Motor neuron (in vitro differentiated cells): ENCODE data around the gene MYL12A. TPM values are rescaled to one million over a fixed set of nuclear protein-coding genes. Genes with fewer than 3 reads are reported as not detected.

ENCODE experiments used
- ATAC-seq, 8 experiments: fragments of 200-7000 bp; cut with Tn5 transposase; replicated peaks in 6 of 8; 2 replicates each; pipeline ENCODE4 v1.8.0; 2021; ENCODE audit warnings: mild to moderate bottlenecking in 8 of 8, moderate library complexity in 8 of 8
- H3K27ac ChIP-seq, 2 donors: fragments of 250-450 bp; sonication (Bioruptor Pico); 2 replicates each; pipeline ENCODE4 v1.9.0; 2021; ENCODE audit warnings: antibody characterized with exemption in 2 of 2, mild to moderate bottlenecking in 2 of 2, moderate library complexity in 1 of 2
- H3K4me1 ChIP-seq, 2 donors: fragments of 250-450 bp; sonication (Bioruptor Pico); replicated peaks in 1 of 2; 2 replicates each; pipeline ENCODE4 v1.6.1; 2021; ENCODE audit warnings: antibody characterized with exemption in 2 of 2, mild to moderate bottlenecking in 2 of 2, moderate library complexity in 1 of 2
- H3K4me3 ChIP-seq, 5 donors: fragments of 250-450 bp; sonication (Bioruptor Pico); 2 replicates each; pipeline ENCODE4 v1.9.0; 2021; ENCODE audit warnings: antibody characterized with exemption in 5 of 5, mild to moderate bottlenecking in 5 of 5, moderate library complexity in 4 of 5
- WGBS, 10 experiments: fragments of 450-650 bp; shearing (Covaris generic); methylation state at CpG; one replicate each; pipeline ENCODE4 v1.0.0; 2022; 5-methylcytosine and 5-hydroxymethylcytosine counted together
- in situ Hi-C, 9 experiments: fragments of 400-800 bp; cut with MboI; loops; one replicate each; pipeline ENCODE4 v1.15.0; 2021; ENCODE audit warnings: low sequenced_read_pairs in 9 of 9, low pct_unique_long_range_greater_than_20kb in 2 of 9; ENCODE audit not compliant: unreplicated experiment in 9 of 9
- total RNA-seq, 8 experiments: library from RNA; unstranded; fragments of 300-600 nt; gene quantifications; 2 replicates each; pipeline versions ENCODE4 v1.2.3 to v1.2.4, GENCODE V29; 2022

MYL12A gene
- total RNA-seq, 8 experiments from 2014 or later: 38.2 to 364 (median 145) TPM

DNA sequence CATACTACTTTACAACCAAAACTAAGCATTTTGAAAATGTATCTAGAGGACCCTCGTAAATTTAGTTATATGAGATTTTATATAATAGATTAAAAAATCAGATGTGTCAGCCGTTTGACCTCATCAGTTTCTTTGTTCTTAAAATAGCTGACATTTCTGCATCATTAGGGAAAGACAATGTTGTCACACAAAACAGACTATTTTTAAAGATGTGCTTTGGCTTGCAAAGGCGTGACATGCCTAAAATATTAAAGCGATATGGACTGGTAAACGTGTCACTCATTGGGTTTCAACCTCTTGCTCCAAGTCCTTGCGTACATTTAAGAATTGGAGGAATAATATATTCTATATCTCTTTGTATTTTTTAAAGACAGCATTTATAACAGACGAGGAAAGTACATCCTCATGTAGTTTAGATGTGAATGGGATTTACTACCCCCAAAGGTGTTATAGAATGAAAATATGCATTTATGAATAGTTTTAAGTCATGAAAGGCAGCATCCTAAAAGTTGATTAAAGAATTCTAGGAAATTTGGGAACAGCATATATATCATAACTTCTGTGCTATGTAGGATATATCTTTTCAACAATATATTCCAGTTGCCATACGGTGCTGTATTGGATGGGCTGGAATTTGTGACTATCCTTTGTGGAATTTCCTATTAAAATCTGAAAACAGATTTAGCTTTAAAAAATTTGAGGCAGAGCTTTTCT is 3.8 kb downstream of the MYL12A start:
- ATAC-seq: no peak
- in situ Hi-C loops: no loop called here
- H3K4me3 ChIP-seq: no peak overlapping the region
- H3K4me1 ChIP-seq: peaks cover 2 to 6% of the 10 kb centered on the region in 2 donors
- no peak overlapping the region for H3K27ac ChIP-seq
- 44 to 100% (median 82%) methylated on average over 1 to 8 of the region's 8 CpGs for WGBS, 10 experiments

DNA sequence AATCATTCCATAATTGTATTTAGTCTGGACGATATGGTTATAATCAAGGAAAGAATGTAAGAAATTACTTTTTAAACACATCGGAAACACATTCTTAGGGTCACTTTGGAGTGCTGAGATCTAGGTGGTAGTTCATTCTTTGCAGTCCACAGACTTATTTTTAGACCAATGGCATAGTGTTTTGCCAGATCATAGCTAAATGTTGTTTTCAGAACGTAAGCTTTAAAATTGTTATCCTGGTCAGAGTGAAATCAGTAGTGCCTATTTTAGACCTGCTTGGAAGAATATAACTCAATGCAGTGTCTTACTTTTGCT is 4.3 kb downstream of the MYL12A start:
- Histone ChIP-seq H3K4me3 (no peak overlapping the region), H3K27ac (no peak overlapping the region), H3K4me1 (peaks cover 2 to 6% of the 10 kb centered on the region in 2 donors)
- in situ Hi-C loops: no loop called here
- 23 to 100% (median 85%) methylated on average over 1 to 3 of the region's 3 CpGs for WGBS, 10 experiments
- no peak for ATAC-seq

DNA sequence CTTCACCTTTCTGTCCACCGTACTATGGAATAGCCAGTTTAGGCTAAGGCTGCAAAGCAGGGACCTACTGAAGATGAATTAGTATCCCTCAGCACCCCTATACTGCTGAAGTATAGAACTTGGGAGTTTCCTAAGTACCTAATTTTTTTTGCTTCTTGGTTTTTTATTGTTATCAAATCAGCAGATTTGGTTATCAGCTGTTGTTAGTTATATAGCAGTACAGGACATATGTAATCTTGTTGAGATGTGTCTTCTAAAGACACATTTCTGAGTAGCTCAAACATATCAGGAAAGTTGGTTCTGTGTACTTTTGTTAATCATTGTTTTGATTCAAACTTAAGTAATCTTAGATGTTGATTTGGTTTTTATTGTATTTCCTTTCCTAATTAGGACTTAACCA is 5.2 kb downstream of the MYL12A start:
- in situ Hi-C loops: no loop called here
- Histone ChIP-seq H3K4me3 (no peak overlapping the region), H3K27ac (no peak overlapping the region), H3K4me1 (peaks cover 0 to 6% of the 10 kb centered on the region in 2 donors)
- WGBS, 10 experiments: 91 to 100% (median 100%) methylated on average over 1 of the region's 1 CpG; no CpG with 5 or more reads in 6 of the 10 experiments
- no peak for ATAC-seq

DNA sequence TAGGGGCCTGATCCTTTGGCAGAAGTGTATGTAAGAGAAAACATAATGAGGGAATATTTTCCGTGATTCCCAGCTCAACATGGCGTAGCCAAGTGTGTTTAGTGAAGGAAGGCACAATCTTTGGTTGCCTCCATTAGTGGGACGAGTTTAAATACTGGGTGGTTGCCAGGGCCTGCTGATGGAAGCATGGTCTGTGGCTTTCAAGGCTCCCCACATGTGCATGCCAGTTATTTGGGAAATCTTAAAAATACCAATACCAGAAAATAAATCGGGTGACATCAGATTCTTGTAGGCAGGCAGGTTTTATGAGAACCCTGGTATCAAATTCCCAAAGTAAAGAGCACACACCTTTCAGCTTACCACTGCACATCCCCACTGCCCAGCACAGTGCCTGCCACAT is 7.1 kb downstream of the MYL12A start:
- H3K27ac ChIP-seq: no peak overlapping the region
- no peak for ATAC-seq
- WGBS, 10 experiments: 71 to 100% (median 100%) methylated on average over 1 to 4 of the region's 4 CpGs; no CpG with 5 or more reads in 1 of the 10 experiments
- H3K4me1 ChIP-seq: no peaks in the 10 kb centered on the region
- no peak overlapping the region for H3K4me3 ChIP-seq
- in situ Hi-C loops: no loop called here

DNA sequence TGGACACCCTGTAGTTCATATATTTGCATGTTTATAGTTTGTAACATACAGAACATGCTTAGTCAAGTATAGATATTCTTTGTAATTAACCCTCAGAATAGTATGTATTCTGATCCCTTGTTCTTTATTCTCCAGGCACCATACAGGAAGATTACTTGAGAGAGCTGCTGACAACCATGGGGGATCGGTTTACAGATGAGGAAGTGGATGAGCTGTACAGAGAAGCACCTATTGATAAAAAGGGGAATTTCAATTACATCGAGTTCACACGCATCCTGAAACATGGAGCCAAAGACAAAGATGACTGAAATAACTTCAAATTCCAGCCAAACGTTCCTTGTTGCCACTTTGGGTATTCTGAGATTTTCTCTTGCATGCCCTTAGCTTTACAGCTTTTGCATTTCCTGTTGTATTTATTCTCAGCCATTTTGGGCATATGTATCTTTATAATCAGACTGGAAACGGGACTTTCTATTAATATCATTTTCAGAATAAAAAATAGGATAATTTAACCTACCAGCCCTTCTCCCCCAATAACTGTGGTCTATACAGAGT is 8.1 kb downstream of the MYL12A start:
- WGBS, 10 experiments: 14 to 100% (median 88%) methylated on average over 1 to 5 of the region's 5 CpGs; no CpG with 5 or more reads in 1 of the 10 experiments
- ATAC-seq: no peak
- peaks cover 2 to 6% of the 10 kb centered on the region in 2 donors for H3K4me1 ChIP-seq
- no peak overlapping the region for H3K27ac ChIP-seq
- H3K4me3 ChIP-seq: no peak overlapping the region
- in situ Hi-C loops: no loop called here

DNA sequence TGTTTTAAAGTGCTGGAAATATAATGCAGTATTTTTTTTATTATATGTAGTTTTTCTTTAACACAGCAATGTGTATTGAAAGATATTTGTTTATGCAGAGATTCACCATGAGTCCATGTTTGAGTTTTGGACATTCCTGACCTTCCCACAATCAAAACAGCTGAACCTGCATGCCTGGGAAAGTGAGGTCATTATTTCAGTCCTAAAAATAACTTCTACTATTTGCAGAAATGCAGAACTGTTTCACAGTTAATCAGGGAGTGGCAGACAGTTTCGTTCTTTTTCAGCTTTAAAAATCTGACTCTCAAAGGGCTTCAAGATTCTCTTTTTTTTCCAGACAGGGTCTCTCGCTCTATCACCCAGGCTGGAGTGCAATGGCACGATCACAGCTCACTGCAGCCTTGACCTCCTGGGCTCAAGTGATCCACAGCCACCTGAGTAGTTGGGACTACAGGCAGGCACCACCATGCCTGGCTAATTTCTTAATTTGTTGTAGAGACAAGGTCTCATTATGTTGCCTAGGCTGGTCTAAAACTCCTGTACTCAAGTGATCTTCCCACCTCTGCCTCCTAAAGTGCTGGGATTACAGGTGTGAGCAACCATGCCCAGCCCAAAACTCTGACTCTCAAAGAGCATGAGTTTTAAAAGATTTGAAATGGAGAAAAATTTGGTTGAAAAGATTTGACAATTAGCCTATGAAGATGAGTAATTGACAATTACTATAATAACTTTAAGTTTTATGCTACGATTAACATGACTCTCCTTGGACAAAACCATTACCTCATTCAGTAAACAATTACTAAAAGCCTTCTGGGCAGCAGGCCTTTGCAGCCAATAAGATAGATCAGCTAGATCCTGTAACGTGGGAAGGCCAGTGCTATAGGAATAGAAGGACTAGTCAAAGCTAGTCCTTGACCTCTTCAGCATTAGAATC is 9.4 kb downstream of the MYL12A start:
- peak in 4 of 8 experiments; percentile 9 to 27 (median 24) for ATAC-seq
- in situ Hi-C loops: no loop called here
- Histone ChIP-seq H3K4me1 (peaks cover 6 to 9% of the 10 kb centered on the region in 2 donors), H3K27ac (no peak overlapping the region), H3K4me3 (no peak overlapping the region)
- 56 to 92% (median 68%) methylated on average over 1 to 5 of the region's 5 CpGs for WGBS, 10 experiments

DNA sequence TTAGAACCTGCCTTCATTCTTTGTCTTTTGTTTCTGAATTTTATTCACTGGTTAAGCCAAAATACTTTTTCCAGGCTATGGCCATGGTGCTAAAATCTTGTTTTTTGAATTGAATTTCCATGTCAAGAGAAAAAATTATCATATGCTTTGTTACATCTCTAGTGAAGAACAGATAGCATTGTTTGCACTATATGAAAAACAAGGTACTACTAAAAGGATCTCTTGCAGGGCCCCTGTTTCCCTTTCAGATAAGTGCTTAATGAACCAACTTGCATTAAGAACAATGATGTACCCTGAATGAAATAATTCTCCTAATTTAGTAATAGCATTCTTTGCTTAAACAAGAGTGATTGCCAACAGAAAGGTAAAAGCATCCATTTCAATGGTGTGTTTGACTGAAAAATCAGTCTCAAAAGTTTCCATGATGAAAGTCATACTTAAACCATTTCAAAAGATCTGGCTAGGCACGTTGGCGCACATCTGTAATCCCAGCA is 10.1 kb downstream of the MYL12A start:
- H3K4me1 ChIP-seq: peaks cover 6 to 9% of the 10 kb centered on the region in 2 donors
- WGBS, 10 experiments: 83 to 100% (median 89%) methylated on average over 1 to 2 of the region's 2 CpGs; no CpG with 5 or more reads in 6 of the 10 experiments
- no peak overlapping the region for H3K4me3 ChIP-seq
- in situ Hi-C loops: no loop called here
- H3K27ac ChIP-seq: no peak overlapping the region
- no peak for ATAC-seq

DNA sequence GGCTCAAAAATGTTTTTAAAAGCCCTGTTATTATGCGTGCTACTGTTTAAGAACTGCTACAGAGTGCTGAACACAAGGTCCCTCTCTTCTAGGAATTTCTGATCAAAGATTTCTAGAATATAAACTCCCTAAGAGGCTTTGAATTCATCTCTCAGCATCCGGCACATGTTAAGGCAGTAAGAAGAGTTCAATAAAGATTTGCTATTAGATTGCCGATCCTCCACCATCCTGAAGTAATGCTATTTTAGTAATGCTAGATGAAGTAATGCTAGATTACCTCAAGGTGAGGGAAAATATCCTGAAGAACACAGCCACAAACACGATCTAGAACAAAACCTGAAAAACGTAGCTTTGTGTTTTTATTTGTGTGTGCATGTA is 13.4 kb downstream of the MYL12A start:
- 0 to 43% (median 20%) methylated on average over 2 to 5 of the region's 5 CpGs; no CpG with 5 or more reads in 1 of the 10 experiments for WGBS, 10 experiments
- in situ Hi-C loops: no loop called here
- H3K4me3 ChIP-seq: peak overlapping the region; percentile 85 to 100 (median 97)

DNA sequence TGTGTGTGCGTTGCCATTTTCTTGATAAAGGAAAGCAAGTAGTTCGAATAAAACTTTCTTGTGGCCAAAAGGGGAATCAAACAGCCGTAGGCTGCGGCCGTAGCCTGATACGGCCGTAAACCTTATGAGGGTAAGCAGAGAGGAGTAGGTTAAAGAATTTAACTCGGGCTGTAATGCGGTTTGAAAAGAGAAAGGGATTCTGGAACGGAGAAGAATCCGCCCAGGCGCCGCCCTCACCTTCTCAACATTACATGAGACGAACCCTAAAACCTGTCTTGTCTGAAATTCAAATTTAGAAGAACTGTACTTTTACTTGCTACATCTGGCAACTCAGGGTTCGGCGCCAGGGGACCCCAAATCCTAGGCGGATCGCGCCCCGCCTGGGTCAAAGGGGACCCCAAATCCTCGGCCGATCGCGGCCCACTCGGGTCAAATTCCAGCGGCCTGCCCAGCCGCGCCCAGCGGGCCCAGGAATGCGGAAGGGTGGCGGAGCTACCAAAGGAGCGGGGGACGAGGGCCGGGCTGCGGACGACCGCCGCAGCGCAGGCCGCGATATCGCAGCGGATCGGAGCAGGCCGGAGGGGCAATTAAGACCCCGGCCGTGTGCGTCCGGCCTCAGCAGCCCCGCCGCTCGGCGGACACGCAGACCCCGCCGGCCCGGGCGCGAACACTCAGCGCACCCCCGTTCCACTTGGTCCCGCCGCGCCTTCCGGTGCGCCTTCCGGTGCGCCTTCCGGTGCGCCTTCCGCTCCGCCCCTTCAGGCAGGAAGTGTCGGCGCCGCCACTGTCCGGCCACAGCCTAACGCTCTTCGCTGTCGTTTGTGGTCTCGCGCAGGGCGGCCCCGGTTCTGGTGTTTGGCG is 14.0 kb downstream of the MYL12A start, which contains the start of gene MYL12B:
TSS of gene MYL12B (plus strand) at position 761 of the 861 bp plus-strand sequence. CDS start 10,766 bp downstream, outside the sequence.
- WGBS, 10 experiments: 0 to 3% (median 0%) methylated on average over 1 to 28 of the region's 84 CpGs; no CpG with 5 or more reads in 1 of the 10 experiments
- H3K4me1 ChIP-seq: peaks cover 14 to 21% of the 10 kb centered on the region in 2 donors
- peak within 1 kb of the TSS; percentile 99 to 100 for H3K27ac ChIP-seq
- ATAC-seq: peak; percentile 79 to 95 (median 93)
- H3K4me3 ChIP-seq: peak within 1 kb of the TSS; percentile 85 to 100 (median 97)
- in situ Hi-C loops: no loop called here

More for the DNA sequence above, 13.4 kb downstream of the MYL12A start:
- Histone ChIP-seq H3K27ac (peak overlapping the region; percentile 99 to 100), H3K4me1 (peaks cover 14 to 21% of the 10 kb centered on the region in 2 donors)
- ATAC-seq: no peak

DNA sequence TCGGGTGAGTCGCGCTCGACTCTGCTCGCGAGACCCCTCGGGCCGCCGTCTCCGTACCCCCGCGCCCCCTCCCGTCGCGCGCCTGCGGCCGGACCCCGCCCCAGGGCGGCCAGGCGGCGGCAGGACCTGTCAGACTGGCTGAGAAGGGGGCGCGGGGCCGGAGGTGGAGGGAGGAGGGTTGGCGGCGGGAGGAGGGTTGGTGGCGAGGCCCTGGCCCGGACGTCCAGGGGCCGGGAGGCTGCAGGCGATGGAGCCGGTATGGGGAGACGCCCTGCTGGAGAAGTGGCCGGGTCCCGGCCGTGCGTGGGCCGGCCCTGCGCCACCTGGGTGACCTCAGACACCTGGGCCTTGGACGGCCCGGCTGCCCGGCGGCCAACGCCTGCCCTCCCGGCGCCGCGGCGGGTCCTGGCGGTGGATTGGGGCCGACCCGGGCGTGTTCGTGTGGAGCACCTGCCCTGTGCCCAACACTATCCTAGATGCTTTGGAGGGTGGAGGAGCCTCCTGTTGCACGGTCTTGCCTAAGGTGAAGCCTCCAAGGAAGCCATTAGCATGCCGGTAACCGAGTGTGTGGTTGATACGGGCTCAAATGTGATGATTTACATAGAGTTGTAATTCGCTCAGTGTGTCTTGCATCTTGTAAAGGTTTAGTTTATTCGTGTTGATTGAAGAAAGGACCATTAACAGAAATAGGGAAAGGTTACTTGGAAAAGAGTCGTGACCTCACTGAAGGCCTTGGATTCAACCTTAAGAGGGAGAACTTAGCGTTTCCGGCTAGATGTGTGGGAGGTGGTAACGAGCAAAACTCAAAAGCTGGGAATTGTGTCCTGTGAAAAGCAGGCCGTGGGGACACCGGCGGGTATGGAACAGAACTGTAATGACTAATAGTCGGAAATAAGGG is 14.9 kb downstream of the MYL12A start:
- ATAC-seq: peak in 7 of 8 experiments; percentile 34 to 70 (median 63)
- Histone ChIP-seq H3K4me3 (peak overlapping the region; percentile 85 to 100 (median 97)), H3K4me1 (peaks cover 14 to 21% of the 10 kb centered on the region in 2 donors), H3K27ac (peak overlapping the region; percentile 99 to 100)
- 0 to 1% (median 0%) methylated on average over 1 to 17 of the region's 69 CpGs; no CpG with 5 or more reads in 3 of the 10 experiments for WGBS, 10 experiments
- in situ Hi-C loops: no loop called here

DNA sequence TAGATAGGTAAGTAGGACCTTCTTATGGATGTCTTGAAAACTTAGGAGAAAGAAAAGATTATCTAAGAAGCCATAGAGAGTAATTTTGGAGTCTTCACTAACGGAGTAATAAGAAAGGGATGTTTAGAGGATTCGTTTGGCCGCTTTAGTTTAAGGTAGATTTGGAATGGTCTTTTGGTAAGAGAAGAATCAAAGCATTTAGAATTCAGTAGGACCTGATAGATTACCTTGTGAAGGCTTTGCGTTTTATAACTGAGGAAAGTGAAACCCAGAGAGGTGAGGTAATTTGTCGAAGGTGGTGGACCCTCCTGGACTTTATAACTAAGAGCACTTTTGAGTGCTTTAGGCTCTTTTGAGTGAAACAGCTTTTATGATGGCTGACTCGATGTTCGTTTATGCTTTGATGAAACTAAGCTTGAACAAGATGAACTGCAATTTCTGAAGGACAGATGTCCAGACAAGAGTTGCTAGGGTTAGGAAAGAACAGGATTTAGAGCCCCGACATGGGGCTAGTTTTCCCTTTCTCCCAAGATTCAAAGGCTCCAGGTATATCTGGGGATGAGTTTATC is 15.6 kb downstream of the MYL12A start:
- Histone ChIP-seq H3K4me1 (peaks cover 14 to 21% of the 10 kb centered on the region in 2 donors), H3K4me3 (peak overlapping the region; percentile 85 to 100 (median 97)), H3K27ac (no peak overlapping the region)
- WGBS, 10 experiments: 7 to 60% (median 36%) methylated on average over 1 to 8 of the region's 8 CpGs
- in situ Hi-C loops: no loop called here
- ATAC-seq: no peak
